ENCODE data around the gene SLC1A4. TPM values are rescaled to one million over a fixed set of nuclear protein-coding genes. Genes with fewer than 3 reads are reported as not detected.

Gene SLC1A4
- total RNA-seq, 4 donors from 2014 or later, result 4.6 to 6.9 (median 5.4) TPM

DNA sequence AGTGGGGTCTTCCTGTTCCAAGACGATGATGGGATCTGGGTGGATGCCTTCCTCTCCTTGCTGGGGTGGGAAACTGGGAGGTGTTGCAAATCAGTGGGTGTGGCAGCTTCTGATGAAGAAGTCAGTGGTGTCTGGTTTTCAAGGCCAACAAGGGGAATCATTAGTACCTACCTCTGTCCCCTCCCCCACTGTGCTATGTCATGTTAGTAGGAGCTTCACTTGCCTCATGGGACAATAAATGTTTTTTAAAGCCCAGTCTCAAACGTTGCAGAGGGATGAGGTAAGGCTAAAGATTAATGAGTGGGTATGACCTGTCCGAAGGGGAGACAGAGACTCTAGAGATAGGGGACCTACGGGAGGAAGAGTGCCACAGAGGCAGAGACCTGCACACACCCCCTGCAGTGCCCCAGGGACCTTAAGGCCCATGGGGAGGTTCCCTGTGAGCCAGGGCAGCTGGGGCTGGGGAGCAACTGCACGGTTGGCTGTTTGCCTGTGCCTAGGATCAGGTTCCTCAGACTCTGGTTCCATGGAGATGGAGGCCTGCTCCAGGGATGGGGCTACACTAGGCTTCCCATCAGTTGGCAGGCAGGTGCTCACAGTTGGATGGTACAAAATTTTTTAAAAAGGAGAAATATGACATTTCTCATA is 37.8 kb upstream of the SLC1A4 start:
- no peaks in the 10 kb centered on the region for H3K27me3 ChIP-seq
- no peaks in the 10 kb centered on the region for H3K9me3 ChIP-seq
- DNase-seq, result no peak
- intact Hi-C loops (cut with DNase I), result no loop called here
- H3K27ac ChIP-seq, result no peak overlapping the region
- TF ChIP-seq, protein P1, sequence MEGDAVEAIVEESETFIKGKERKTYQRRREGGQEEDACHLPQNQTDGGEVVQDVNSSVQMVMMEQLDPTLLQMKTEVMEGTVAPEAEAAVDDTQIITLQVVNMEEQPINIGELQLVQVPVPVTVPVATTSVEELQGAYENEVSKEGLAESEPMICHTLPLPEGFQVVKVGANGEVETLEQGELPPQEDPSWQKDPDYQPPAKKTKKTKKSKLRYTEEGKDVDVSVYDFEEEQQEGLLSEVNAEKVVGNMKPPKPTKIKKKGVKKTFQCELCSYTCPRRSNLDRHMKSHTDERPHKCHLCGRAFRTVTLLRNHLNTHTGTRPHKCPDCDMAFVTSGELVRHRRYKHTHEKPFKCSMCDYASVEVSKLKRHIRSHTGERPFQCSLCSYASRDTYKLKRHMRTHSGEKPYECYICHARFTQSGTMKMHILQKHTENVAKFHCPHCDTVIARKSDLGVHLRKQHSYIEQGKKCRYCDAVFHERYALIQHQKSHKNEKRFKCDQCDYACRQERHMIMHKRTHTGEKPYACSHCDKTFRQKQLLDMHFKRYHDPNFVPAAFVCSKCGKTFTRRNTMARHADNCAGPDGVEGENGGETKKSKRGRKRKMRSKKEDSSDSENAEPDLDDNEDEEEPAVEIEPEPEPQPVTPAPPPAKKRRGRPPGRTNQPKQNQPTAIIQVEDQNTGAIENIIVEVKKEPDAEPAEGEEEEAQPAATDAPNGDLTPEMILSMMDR (IDR thresholded peaks at IDR 0.05), result no peak
- TF ChIP-seq POLR2A (IDR thresholded peaks at IDR 0.05), result no peak
- 79 to 84% methylated on average over 5 of the region's 5 CpGs for WGBS, 2 donors
- no peak overlapping the region for H3K4me3 ChIP-seq (replicated peaks in 1 of 3)
- no peaks in the 10 kb centered on the region for H3K4me1 ChIP-seq
- H3K36me3 ChIP-seq, result no peaks in the 10 kb centered on the region

DNA sequence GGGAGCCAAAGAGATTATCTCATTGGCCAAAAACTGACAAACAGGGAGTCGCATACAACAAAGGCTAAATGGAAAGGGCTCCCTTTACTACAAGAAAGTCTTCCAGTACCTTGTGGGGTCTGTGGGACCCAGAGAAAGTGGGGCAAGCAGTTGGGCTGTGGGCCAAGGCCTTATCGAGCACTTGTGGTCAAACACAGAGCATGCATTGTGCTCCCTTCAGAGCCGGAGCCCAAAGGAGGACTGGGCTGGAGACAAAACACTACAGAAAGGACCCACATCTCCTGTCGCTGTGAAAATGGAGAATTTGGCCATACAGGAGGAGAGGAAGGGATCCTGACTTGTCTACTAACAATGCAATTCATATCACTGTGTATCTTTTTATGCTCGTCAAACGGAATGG is 37.1 kb upstream of the SLC1A4 start:
- Histone ChIP-seq H3K9me3 (no peaks in the 10 kb centered on the region), H3K36me3 (no peaks in the 10 kb centered on the region), H3K27me3 (no peaks in the 10 kb centered on the region), H3K27ac (no peak overlapping the region), H3K4me3 (replicated peaks in 1 of 3) (no peak overlapping the region), H3K4me1 (no peaks in the 10 kb centered on the region)
- DNase-seq, result no peak
- TF ChIP-seq, protein P1 (IDR thresholded peaks at IDR 0.05), result no peak
- TF ChIP-seq POLR2A (IDR thresholded peaks at IDR 0.05), result no peak
- intact Hi-C loops (cut with DNase I), result no loop called here
- WGBS, 2 donors, result 86 to 89% methylated on average over 6 of the region's 6 CpGs

DNA sequence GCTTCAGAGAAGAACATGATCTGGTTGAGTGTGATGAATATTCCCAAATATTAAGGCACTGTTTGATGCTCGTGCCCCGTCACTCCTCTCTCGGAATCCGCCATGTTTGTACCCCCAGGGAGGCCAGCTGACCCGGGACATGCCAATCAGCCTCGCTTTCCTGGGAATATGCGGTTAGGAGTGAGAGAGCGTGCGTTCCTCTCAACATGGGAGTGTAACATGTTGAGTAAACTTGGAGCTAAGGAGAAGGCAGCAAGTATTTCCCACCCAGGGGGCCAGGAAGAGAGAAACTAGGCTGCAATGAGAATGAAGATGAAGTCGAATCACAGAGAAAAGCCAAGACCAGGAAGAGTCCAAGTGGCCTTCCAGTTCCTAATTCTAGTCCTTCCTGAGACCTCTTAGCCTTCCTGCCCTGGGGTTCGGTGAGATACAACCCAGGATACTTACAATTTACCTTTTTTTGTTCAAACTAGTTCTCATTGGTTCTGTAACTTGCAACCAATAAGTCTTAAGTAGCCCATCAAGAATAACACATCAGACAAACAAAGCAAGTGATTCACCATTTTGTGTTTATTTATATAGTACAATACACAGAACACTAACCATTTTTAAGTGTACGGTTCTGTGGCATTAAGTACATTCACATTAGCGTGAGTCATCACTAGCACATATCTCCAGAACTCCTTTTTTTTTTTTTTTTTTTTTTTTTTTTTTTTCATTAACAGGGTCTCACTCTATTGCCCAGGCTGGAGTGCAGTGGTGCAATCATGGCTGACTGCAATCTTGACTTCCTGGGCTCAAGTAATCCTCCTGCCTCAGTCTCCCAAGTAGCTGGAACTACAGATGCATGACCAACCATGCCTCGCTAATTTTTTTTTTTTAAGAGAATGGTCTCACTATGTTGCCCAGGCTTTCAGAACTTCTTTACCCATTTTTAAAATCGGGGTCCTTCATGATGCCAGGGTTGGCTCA is 36.4 kb upstream of the SLC1A4 start:
- whole genome bisulfite sequencing, 2 donors, result 95% methylated on average over 15 of the region's 15 CpGs
- Histone ChIP-seq H3K36me3 (no peaks in the 10 kb centered on the region), H3K4me3 (replicated peaks in 1 of 3) (no peak overlapping the region), H3K9me3 (no peaks in the 10 kb centered on the region), H3K4me1 (no peaks in the 10 kb centered on the region), H3K27me3 (no peaks in the 10 kb centered on the region), H3K27ac (no peak overlapping the region)
- TF ChIP-seq, protein P1 (IDR thresholded peaks at IDR 0.05), result no peak
- no peak for TF ChIP-seq POLR2A (IDR thresholded peaks at IDR 0.05)
- intact Hi-C loops (cut with DNase I), result no loop called here
- no peak for DNase-seq

DNA sequence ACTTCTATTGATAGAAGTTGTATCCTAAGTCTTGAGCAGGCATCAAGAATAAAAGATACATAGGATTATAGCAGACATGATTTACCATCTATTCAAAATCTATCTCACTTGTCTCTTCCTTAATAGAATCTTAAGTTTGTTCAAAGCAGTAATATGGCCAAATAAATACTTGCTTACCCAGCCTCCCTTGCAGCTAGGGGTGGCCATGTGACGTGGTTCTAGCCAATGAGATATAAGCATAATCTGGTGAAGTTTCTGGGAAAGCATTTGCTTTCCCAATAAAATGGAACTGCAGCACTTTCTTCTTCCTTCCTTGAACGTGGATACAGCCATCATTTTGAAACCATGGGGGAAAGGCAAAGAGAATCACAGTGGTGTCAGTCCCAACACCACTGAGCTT is 33.7 kb upstream of the SLC1A4 start:
- DNase-seq, result no peak
- Histone ChIP-seq H3K27me3 (no peaks in the 10 kb centered on the region), H3K9me3 (no peaks in the 10 kb centered on the region), H3K27ac (no peak overlapping the region), H3K4me3 (replicated peaks in 1 of 3) (no peak overlapping the region), H3K36me3 (no peaks in the 10 kb centered on the region), H3K4me1 (no peaks in the 10 kb centered on the region)
- TF ChIP-seq, protein P1 (IDR thresholded peaks at IDR 0.05), result no peak
- no peak for TF ChIP-seq POLR2A (IDR thresholded peaks at IDR 0.05)
- 83 to 95% methylated on average over 2 of the region's 2 CpGs for WGBS, 2 donors
- intact Hi-C loops (cut with DNase I), result no loop called here

Measured in thyroid gland (tissue), 4 donors.